ENCODE measurements around the gene TMEM169.

DNA sequence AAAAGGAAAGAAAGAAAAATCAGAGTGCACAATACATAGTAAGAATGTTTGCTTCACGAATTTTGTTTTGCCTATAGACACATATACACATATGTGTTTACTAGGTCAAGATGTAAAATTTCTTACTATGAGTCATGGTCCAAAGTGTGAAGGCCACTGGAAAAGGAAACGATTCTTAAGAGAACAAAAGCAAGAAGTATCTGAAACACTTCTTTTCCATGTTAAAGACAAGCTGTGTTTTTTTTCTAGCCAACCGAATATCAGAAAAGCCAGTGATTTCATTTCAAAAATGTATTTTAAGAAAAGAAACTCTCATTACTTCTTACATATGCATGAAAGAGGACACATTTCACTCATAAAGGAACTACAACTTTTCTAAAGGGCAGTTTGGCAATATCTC is 25.0 kb upstream of the TMEM169 start:
- no peak for TF ChIP-seq CTCF (IDR thresholded peaks at IDR 0.05; ENCODE audit: low read depth, low read length, poor library complexity, severe bottlenecking)
- no peak for TF ChIP-seq EZH2phosphoT487 (IDR thresholded peaks at IDR 0.05; ENCODE audit: borderline replicate concordance, low read length)
